GM21367 (cell line): ENCODE measurements around the gene SYT6.
A peak's percentile ranks its signal among the peaks of the same experiment; 100 is the strongest.

ENCODE experiments used
- ATAC-seq: cut with Tn5 transposase; IDR thresholded peaks from one replicate; pipeline ENCODE4 v1.9.1; 2021; ENCODE audit not compliant: unreplicated experiment

SYT6 gene

GRCh38 chr1:114122941-114123618 lies 30.6 kb downstream of the SYT6 start:
- ATAC-seq = no peak

DNA sequence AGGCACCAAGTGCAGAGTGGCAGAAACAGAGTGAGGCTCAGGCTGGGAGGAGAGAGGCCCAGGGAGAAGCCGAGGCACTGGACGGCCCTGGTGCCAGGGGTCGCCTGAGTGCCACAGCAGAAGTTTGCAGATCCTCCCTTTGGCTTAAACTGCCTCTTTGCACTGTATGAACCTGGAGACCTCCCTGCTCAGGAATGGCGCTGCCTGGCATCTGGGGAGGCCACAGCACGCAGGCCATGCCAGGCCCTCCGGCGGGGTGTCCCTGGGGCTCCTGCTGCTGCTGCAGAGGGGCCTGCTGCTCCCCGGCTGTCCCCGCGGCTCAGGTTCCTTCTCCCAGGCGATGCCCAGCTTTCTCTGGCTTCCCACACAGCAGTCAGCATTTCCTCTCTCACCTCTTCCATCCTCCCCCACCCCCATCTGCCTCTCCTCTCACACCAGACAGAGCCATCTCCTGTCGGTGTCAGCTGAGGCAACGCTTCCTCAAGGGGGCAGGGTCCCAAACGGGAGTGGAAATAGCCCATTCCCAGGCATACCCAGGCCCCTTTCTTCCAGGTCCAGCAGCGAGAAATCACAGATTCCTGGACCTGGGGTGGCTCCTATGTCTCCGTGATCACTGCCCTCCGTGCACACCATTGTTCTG lies 35.2 kb downstream of the SYT6 start:
- no peak for ATAC-seq

DNA sequence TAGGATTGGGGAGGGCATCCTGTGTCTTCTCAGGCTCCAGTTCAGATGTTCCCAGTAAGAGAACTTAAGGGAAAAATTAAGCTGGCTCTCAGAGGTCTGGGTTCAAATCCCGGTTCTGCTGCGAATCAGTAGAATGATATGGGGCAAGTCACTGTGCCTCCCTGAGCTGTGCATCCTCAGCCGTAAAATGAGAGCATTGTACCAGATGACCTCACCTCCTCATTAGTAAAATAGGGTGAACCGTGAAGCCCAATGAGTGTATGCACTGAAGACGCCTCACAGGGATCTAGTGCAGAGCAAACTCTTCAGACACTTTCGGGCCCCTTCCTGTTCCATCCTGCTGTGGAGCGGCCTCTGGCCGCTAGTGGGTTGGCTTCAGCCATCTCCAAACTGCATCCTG lies 36.0 kb downstream of the SYT6 start:
- no peak for ATAC-seq

DNA sequence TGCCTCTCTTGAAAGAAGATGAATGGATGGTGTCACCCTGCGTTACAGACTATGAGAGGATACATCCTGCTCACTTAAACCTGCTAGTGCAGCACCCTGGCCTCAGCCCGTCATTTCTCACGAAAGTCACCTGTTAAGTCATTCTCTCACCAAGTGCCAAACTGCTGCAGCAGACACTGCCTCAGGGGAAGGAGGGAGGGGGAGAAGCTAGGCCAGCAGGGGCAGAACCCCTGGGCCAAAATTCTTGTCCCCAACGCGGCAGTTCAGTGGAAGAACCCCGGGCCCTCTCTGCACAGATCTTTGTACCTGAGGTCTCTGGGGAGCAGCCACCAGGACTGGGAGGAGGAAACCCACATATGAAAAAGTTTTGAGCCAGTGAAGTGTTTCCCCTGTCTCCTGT lies 37.6 kb downstream of the SYT6 start:
- ATAC-seq = no peak

DNA sequence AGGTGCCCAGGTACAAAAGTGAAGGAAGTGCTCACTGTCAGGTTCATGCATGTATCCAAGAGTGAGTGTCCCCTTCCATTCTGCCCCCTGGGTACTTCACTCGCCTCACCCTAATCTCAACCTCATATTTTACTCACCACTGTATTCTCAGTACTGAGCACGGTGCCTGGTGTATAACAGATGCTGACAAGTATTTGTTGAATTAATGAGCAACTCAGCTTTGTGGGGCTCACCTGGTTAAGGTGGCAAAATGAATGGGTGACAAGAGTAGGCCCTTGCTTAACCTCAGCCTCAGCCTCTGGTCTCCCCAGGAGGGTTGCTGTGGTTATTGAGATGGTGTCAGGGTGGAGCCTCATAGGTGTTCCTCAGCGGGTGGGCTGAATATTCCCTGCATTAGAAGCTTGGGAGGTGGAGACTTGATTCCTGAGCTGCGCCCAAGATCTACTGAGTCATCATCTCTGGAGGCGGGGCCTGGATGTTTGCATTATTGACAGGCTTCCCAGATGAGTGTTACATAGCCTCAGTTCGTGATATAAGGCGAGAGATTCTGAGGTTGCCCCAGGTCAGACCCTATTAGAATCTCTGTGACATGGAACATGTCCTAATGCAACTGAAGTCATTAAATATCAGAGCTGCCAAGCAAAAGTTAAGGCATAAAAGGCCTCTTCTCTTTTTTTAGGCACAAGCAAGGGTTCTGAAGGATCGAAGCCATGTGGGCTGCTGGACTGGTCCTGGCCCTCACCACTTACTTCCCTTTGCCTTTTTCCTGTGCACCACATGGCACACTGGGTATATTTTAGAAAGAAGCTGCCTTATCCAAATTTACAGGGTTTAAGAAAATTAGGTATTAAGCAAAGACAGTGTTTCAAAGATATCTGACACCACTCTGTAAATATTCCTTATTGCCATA lies 39.2 kb downstream of the SYT6 start:
- ATAC-seq = no peak

GRCh38 chr1:114113411-114114184 lies 40.1 kb downstream of the SYT6 start:
- ATAC-seq = no peak

DNA sequence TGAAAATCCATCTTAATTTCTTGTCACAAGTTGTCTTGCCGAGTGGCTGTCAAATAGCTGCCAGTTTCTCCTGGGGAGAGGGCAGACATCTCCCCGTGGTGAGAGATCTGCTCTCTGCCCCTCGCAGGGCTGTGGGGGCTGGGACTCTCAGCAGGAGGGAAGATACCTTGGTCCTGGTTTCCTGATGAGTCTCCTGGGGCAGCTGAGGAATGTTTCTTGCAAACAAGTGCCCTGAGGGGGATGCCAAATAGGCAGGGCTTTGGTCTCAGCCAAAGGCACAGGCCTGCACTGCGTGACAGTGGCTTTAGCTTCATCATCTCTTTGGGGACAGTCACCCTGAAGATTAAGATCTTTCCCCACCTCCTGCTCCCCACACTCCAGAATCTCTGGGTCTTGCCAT lies 40.9 kb downstream of the SYT6 start:
- no peak for ATAC-seq

DNA sequence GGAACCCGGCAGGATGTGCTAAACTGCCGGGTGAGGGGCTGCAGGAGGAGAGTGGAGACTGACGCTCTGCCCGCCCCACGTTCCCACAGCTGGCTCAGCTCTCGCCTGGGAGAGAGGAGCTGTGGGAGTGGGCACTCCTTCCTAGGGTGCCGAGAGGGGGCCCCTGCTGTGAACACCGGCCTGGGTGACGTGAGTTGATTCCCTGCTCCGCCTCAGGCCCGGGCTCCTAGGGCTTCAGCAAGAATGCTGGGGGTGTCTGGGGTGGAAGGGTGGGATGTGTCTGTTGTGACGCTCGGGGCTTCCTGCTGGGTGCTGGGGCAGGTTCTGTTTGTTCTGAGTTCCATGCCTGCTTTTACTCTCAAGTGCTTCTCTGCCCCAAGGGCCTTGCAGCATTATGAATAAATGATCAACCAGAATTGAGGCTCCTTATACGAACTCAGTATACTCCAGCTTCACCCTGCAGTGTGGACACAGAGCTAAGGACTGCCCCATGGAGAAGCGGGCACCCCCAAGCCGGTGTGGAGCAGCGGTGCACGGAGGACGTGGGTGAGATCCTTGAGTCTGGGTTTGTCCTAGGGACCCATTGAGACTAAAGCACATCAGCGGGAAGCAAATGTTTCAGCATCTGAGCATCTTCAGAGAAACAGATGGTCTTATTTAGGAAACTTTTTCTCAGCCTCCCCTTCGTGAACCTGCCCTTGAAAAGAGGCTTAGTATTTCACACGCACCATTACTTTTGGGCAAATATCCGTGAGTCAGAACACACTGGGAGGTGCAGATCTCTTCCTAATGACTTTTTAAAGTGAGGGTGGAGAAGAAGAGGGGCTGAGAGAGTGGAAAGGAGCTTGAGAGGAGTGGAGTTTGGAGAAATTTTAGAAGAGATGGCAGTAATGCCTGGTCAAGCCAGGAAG lies 41.7 kb downstream of the SYT6 start:
- no peak for ATAC-seq

- ATAC-seq = no peak
Measured at GRCh38 chr1:114109981-114110380, 43.7 kb downstream of the SYT6 start.

DNA sequence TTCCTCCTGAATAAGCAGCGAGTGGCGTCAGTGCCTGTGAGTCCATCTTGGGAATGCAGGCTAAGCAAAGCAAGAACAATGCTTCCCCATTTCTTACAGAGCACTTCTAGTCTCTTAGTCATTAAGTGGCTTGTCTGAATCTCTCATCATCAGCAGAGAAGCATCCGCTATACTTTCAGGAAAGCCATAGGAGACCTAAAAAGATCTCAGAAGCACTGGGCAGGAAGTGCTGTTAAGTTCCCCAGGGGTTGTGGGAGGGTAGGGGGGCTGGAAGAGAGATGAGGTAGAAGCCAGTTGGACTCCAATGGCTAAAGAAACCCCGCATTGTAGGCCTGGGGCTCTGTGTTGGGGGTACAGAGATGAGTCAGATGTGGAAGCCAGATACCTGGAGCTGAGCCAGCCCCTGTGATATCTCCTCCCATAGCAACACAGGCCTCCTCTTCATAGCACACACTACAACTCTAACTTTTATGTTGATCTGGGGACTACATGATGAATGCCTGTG lies 44.9 kb downstream of the SYT6 start:
- peak; percentile 74 for ATAC-seq

DNA sequence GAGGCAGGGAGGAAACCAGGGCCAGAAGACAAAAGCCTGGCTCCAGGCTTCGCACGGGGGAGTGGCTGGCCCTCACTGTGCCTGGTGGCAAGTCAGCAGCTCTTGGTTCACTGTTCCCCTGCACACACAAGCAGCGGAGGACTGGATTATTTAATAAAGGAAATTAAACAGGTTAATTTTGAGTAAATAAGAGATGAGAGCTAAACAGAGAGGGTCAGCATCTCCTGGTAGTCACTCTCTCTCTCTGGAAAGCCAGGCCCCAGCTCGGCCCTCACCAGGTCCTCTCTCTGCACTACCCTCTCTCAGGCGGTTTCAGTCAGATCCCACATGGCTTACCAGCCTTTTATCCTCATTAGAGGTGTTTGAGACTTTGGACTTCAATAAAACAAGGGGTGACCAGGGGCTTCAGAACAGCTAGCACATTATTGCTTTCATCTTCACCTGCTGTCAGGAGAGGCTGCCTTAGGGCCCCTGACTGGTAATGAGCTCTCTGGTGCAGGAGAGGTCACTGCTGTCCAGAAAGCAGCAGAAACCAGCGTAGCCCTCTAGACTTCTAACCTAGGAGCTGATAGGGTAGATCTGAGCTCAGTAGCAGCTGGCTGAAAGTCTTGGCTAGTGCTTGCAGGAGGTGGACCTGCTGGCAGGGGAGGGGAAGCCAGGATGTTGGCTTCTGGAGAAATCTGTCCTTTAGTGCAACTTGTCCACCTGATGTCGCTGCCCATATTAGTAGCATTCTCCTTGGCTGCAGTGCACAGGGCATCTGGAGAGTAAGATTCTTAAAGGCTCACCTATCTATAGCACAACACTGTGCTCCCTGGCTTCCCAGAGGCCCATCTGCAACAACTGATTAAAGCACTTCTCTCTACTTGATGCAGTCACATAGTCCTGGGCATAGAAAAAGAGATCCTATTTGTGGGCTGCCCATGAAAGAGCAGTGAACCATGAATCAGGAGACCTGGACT lies 45.9 kb downstream of the SYT6 start:
- ATAC-seq = no peak

DNA sequence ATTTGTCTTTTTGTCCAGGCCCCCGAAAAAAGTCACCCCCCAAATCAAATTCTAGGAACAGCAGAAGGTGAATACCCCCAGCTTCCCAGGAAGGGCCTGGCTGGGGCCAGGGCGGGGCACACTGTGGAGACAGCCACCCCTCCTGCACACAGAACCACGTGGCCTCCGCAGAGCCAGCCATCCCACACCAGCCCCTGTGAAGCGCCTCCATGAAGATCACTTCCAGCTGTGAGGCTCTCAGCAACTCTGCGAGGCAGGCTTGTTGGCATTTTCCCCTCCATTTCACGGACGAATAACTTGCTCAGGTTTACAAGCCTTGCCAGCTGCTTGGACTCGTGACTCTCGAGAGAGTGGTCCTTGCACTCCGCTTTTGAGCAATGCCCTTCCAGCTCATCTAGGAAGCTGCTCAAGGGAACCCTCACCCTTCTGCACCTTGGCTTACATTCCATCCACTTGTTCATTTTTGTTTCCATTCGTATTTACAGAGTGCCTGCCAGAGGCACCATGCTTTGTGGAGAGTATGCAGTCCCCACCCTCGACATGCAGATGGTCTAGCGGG lies 48.2 kb downstream of the SYT6 start:
- ATAC-seq = no peak

DNA sequence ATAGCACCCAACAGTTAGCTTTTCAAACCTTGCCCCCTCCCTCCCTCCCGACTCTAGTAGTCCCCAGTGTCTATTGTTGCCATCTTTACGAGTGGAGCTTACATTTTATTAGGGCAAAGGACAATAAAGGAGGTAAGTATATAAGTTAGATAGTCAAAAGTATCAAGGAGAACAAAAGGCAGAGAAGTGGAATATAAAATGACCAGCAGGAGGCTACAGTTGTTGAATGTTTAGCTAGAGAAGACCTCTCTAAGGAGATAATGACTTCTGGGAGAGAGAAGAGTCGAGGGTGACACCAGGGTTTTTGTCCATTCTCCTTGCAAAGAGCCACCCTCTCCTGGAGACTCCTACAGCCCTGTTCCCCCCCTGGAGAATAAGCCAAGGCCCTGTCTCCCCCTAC lies 48.7 kb downstream of the SYT6 start:
- ATAC-seq = no peak

GRCh38 chr1:114103992-114104391 lies 49.7 kb downstream of the SYT6 start:
- ATAC-seq = no peak

GRCh38 chr1:114102136-114102535 lies 51.5 kb downstream of the SYT6 start:
- ATAC-seq = no peak

- no peak for ATAC-seq
Measured at GRCh38 chr1:114100148-114100547, 53.5 kb downstream of the SYT6 start.

- ATAC-seq = no peak
Measured at GRCh38 chr1:114099268-114099667, 54.4 kb downstream of the SYT6 start.

- ATAC-seq = no peak
Measured at GRCh38 chr1:114097109-114097508, 56.6 kb downstream of the SYT6 start.
